IMR-90 (cell line): ENCODE results near the gene AGAP1. TPM values are rescaled to one million over a fixed set of nuclear protein-coding genes. Genes with fewer than 3 reads are reported as not detected.

Experiments
- ATAC-seq: fragments of 200-7000 bp; cut with Tn5 transposase; 2 replicates; pipeline ENCODE4 v1.9.1; 2020; ENCODE audit warnings: low read depth, mild to moderate bottlenecking, moderate library complexity
- BruUV-seq: library from RNA; stranded (reverse); fragments of 400-500 nt; replicated peaks from 2 replicates; lab custom pipeline; 2021; lab: Mats Ljungman, UMichigan
- CTCF ChIA-PET: fragments of 300-600 bp; formaldehyde crosslinking; extraction: SDS; loops from one replicate; lab custom pipeline; 2021; ENCODE audit warnings: antibody characterized with exemption; lab: Yijun Ruan, JAX
- POLR2A ChIA-PET: fragments of 300-600 bp; sonication (Branson Sonifier 250); formaldehyde crosslinking; loops from one replicate; lab custom pipeline; 2022; ENCODE audit warnings: antibody characterized with exemption; ENCODE audit not compliant: unreplicated experiment; lab: Charles Lee
- DNase-seq: peaks from one replicate; pipeline ENCODE4 v3.0.0; 2013
- H2AFZ ChIP-seq: replicated peaks from 2 replicates; pipeline ENCODE3; 2013; ENCODE audit warnings: low read length, mild to moderate bottlenecking; ENCODE audit not compliant: poor library complexity
- H2AK5ac ChIP-seq: 2 replicates; pipeline ENCODE4 v1.6.1; 2013; ENCODE audit warnings: low read depth, low read length, inconsistent platforms
- H2AK9ac ChIP-seq: replicated peaks from 2 replicates; pipeline ENCODE3; 2013; ENCODE audit warnings: mild to moderate bottlenecking, low read depth, low read length, moderate library complexity; ENCODE audit not compliant: poor library complexity
- H2BK120ac ChIP-seq: 2 replicates; pipeline ENCODE4 v1.6.1; 2013; ENCODE audit warnings: low read depth, low read length, inconsistent platforms
- H2BK15ac ChIP-seq: 3 replicates; pipeline ENCODE4 v1.6.1; 2013; ENCODE audit warnings: low read depth, low read length, inconsistent platforms
- H2BK20ac ChIP-seq: 2 replicates; pipeline ENCODE4 v1.6.1; 2013; ENCODE audit warnings: low read depth, mild to moderate bottlenecking, inconsistent platforms, low read length, moderate library complexity
- H2BK5ac ChIP-seq: 2 replicates; pipeline ENCODE4 v1.6.1; 2013; ENCODE audit warnings: mild to moderate bottlenecking, low read depth, low read length, inconsistent platforms; ENCODE audit not compliant: poor library complexity, severe bottlenecking
- H3K14ac ChIP-seq: replicated peaks from 2 replicates; pipeline ENCODE4 v1.6.1; 2013; ENCODE audit warnings: low read depth, low read length, inconsistent platforms
- H3K18ac ChIP-seq: 2 replicates; pipeline ENCODE4 v1.6.1; 2013; ENCODE audit warnings: low read depth, low read length, control low read depth
- H3K23ac ChIP-seq: 2 replicates; pipeline ENCODE4 v1.6.1; 2013; ENCODE audit warnings: low read depth, low read length, inconsistent platforms
- H3K27ac ChIP-seq: 2 replicates; pipeline ENCODE4 v1.5.1; 2013; ENCODE audit warnings: mild to moderate bottlenecking, control low read depth, low read length; ENCODE audit not compliant: insufficient read depth
- H3K27me3 ChIP-seq: 2 replicates; pipeline ENCODE4 v1.6.1; 2013; ENCODE audit warnings: low read length; ENCODE audit not compliant: control insufficient read depth, insufficient read depth
- H3K36me3 ChIP-seq: 2 replicates; pipeline ENCODE4 v1.6.1; 2013; ENCODE audit warnings: low read length, mixed read lengths; ENCODE audit not compliant: control insufficient read depth, insufficient read depth
- H3K4ac ChIP-seq: 2 replicates; pipeline ENCODE4 v1.6.1; 2013; ENCODE audit warnings: low read depth, low read length, inconsistent platforms
- H3K4me1 ChIP-seq: 2 replicates; pipeline ENCODE4 v1.6.1; 2013; ENCODE audit warnings: low read length, mixed read lengths; ENCODE audit not compliant: control insufficient read depth, insufficient read depth
- H3K4me2 ChIP-seq: 2 replicates; pipeline ENCODE4 v1.6.1; 2013; ENCODE audit warnings: low read depth, mild to moderate bottlenecking, control low read depth, low read length, moderate library complexity
- H3K4me3 ChIP-seq: 2 replicates; pipeline ENCODE4 v1.5.1; 2013; ENCODE audit warnings: low read depth, mild to moderate bottlenecking, control low read depth, low read length, moderate library complexity; ENCODE audit not compliant: insufficient read depth
- H3K56ac ChIP-seq: 2 replicates; pipeline ENCODE4 v1.6.1; 2013; ENCODE audit warnings: low read length, inconsistent platforms; ENCODE audit not compliant: insufficient read depth; ENCODE audit errors: extremely low read depth
- H3K79me1 ChIP-seq, 2 experiments: 2 replicates each; pipeline ENCODE4 v1.6.1; 2013; ENCODE audit warnings: low read length in 2 of 2, inconsistent platforms in 1 of 2, low read depth in 1 of 2
- H3K9ac ChIP-seq: 2 replicates; pipeline ENCODE4 v1.6.1; 2013; ENCODE audit warnings: low read depth, low read length, control low read depth
- H3K9me1 ChIP-seq: 2 replicates; pipeline ENCODE4 v1.6.1; 2013; ENCODE audit warnings: low read length, inconsistent platforms; ENCODE audit not compliant: insufficient read depth
- H3K9me3 ChIP-seq: 2 replicates; pipeline ENCODE4 v1.6.1; 2013; ENCODE audit warnings: low read length; ENCODE audit not compliant: control insufficient read depth, insufficient read depth
- H4K20me1 ChIP-seq: 2 replicates; pipeline ENCODE4 v1.6.1; 2013; ENCODE audit warnings: low read length, inconsistent platforms; ENCODE audit not compliant: insufficient read depth
- H4K5ac ChIP-seq: 2 replicates; pipeline ENCODE4 v1.6.1; 2013; ENCODE audit warnings: mild to moderate bottlenecking, low read depth, low read length, control low read depth
- H4K8ac ChIP-seq, 2 experiments: 2 replicates each; pipeline ENCODE4 v1.6.1; 2013; ENCODE audit warnings: low read depth in 2 of 2, low read length in 2 of 2, control low read depth in 1 of 2, inconsistent platforms in 1 of 2
- H4K91ac ChIP-seq: 2 replicates; pipeline ENCODE4 v1.6.1; 2013; ENCODE audit warnings: low read depth, low read length, inconsistent platforms; ENCODE audit not compliant: insufficient read depth
- CHD1 ChIP-seq: IDR thresholded peaks from 2 replicates; pipeline ENCODE4 v1.6.1; 2012; ENCODE audit warnings: low read depth, low read length, improper control_type of control experiment
- MAFK ChIP-seq: IDR thresholded peaks from 2 replicates; pipeline ENCODE4 v1.6.1; 2012; ENCODE audit warnings: low read depth, low read length, improper control_type of control experiment
- POLR2A ChIP-seq: IDR thresholded peaks from 2 replicates; pipeline ENCODE4 v1.6.1; 2012; ENCODE audit warnings: mild to moderate bottlenecking, low read depth, low read length
- RCOR1 ChIP-seq: IDR thresholded peaks from 2 replicates; pipeline ENCODE4 v1.6.1; 2012; ENCODE audit warnings: mild to moderate bottlenecking, low read length, improper control_type of control experiment; ENCODE audit not compliant: insufficient replicate concordance
- WGBS, 2 experiments: methylation state at CpG; one replicate each; pipeline versions ENCODE4 v1.1.5 to v1.1.7; 2013; ENCODE audit warnings: missing lambda C conversion rate in 2 of 2; ENCODE audit not compliant: insufficient read length in 1 of 2; ENCODE audit errors: extremely low coverage in 2 of 2; 5-methylcytosine and 5-hydroxymethylcytosine counted together
- dilution Hi-C: fragments of 300-500 bp; cut with HindIII; formaldehyde crosslinking; loops from one replicate; pipeline ENCODE4 v1.14.3; 2018; ENCODE audit warnings: low sequenced_read_pairs; ENCODE audit not compliant: unreplicated experiment
- in situ Hi-C: fragments of 300-500 bp; cut with MboI; formaldehyde crosslinking; loops from 3 replicates; pipeline ENCODE4 v1.14.3; 2019; ENCODE audit warnings: low sequenced_read_pairs, inconsistent platforms, mixed read lengths
- intact Hi-C: fragments of 100-400 bp; cut with micrococcal nuclease; formaldehyde crosslinking; loops from 2 replicates; pipeline ENCODE4 v1.10.0; 2022
- polyA plus RNA-seq, 3 experiments: library from polyadenylated mRNA; depleted of rRNA; stranded (reverse); fragments of >200 nt; gene quantifications; 2 replicates each; pipeline ENCODE4 v1.2.3, GENCODE V29; 2012; ENCODE audit warnings: low replicate concordance in 1 of 3
- total RNA-seq: library from RNA; depleted of rRNA; stranded (reverse); fragments of >200 nt; gene quantifications from 2 replicates; pipeline ENCODE4 v1.2.3, GENCODE V29; 2012

AGAP1 gene
- total and polyA plus RNA-seq, 2 of the 4 experiments (the other 2 are of a cell fraction): 15.1 to 16.4 TPM

DNA sequence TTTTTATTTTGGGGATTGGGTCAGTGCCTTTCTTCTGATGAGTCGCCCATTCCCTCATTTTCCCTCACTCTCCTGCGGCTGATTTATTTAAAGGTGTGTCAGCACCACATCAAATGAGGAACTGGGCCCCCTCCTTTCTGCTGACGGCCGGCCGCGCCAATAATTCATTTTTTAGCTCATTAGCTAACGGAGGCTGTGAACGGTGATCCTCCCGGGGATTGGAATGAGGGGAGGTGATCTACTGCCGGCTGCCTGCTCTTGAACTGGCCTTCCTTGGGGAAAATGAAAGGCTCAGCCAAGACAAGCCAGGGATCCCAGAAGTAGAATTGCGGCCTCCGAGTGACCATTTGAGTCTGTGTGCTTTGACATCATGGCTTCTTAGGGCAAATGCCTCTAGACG is 620.1 kb downstream of the AGAP1 start:
- Histone ChIP-seq H3K4me3 (no peak overlapping the region), H3K18ac (no peak overlapping the region), H3K36me3 (no peaks in the 10 kb centered on the region), H3K9me1 (no peaks in the 10 kb centered on the region), H4K20me1 (peaks cover 8% of the 10 kb centered on the region; the same call in 1 of the 2 replicates), H3K4me2 (no peak overlapping the region), H2BK20ac (no peak overlapping the region), H3K27ac (no peak overlapping the region), H2AK9ac (no peak overlapping the region), H3K14ac (no peak overlapping the region), H2BK15ac (no peak overlapping the region), H2BK120ac (no peak overlapping the region), H3K56ac (no peak overlapping the region), H3K27me3 (no peaks in the 10 kb centered on the region), H2AFZ (no peak overlapping the region), H3K79me1 (no peaks in the 10 kb centered on the region), H3K4ac (no peak overlapping the region), H3K23ac (no peak overlapping the region), H3K9ac (no peak overlapping the region), H4K8ac (no peak overlapping the region), H3K4me1 (peaks cover 1% of the 10 kb centered on the region; the same call in 1 of the 2 replicates), H2BK5ac (no peak overlapping the region), H4K5ac (no peak overlapping the region), H2AK5ac (no peak overlapping the region), H4K91ac (no peak overlapping the region), H3K9me3 (no peaks in the 10 kb centered on the region)
- POLR2A ChIA-PET: no interaction called here
- no peak for DNase-seq
- WGBS, 2 experiments: 100% methylated on average over 1 of the region's 13 CpGs; no CpG with 5 or more reads in 1 of the 2 experiments
- ATAC-seq: no peak
- BruUV-seq: no TSS peak
- in situ Hi-C loops: no loop called here
- dilution Hi-C loops: no loop called here
- intact Hi-C loops: no loop called here
- CTCF ChIA-PET: no interaction called here
- TF ChIP-seq RCOR1 (no peak), MAFK (no peak), CHD1 (no peak), POLR2A (no peak)
